A549 (cell line): ENCODE measurements around the gene SORBS1. TPM values are rescaled to one million over a fixed set of nuclear protein-coding genes. Genes with fewer than 3 reads are reported as not detected.
A peak's percentile ranks its signal among the peaks of the same experiment; 100 is the strongest.

Source experiments
- ATAC-seq, 2 experiments: fragments of 200-7000 bp in 1 of 2; fragments of >200 bp in 1 of 2; cut with Nextera tagmentation in 1 of 2; cut with Tn5 transposase in 1 of 2; 3 replicates each; pipeline versions ENCODE4 v1.8.0 to v1.9.1; 2018 to 2020; ENCODE audit warnings: mild to moderate bottlenecking in 1 of 2, moderate library complexity in 1 of 2
- CTCF ChIA-PET: fragments of 300-600 bp; sonication (Branson Sonifier 250); formaldehyde crosslinking; extraction: SDS; loops from one replicate; lab custom pipeline; 2021; ENCODE audit warnings: antibody characterized with exemption, inconsistent platforms; lab: Yijun Ruan, JAX
- POLR2A ChIA-PET: fragments of 350-600 bp; formaldehyde crosslinking; extraction: SDS; loops from one replicate; lab custom pipeline; 2021; ENCODE audit warnings: antibody characterized with exemption, inconsistent platforms; lab: Yijun Ruan, JAX
- DNase-seq, 2 experiments: peaks; one replicate each; pipeline versions ENCODE4 v3.0.0 to v3.0.0-alpha.2; 2011 to 2016; ENCODE audit warnings: low read depth in 1 of 2, low spot score in 1 of 2
- FAIRE-seq: peaks from 2 replicates; lab custom pipeline; 2011; peaks lifted over from hg19 to GRCh38; lab: Jason Lieb, UNC
- H3K27ac ChIP-seq, 2 experiments: fragments of >200 bp; sonication (Bioruptor Twin); formaldehyde crosslinking; 3 replicates each; pipeline ENCODE4 v1.5.1; 2016 to 2017
- H3K4me1 ChIP-seq: fragments of >200 bp; sonication (Bioruptor Twin); formaldehyde crosslinking; 3 replicates; pipeline ENCODE4 v1.6.1; 2016
- H3K4me2 ChIP-seq: fragments of >200 bp; sonication (Bioruptor Twin); formaldehyde crosslinking; 3 replicates; pipeline ENCODE4 v1.6.1; 2016
- H3K4me3 ChIP-seq: fragments of >200 bp; sonication (Bioruptor Twin); formaldehyde crosslinking; 3 replicates; pipeline ENCODE4 v1.5.1; 2016
- H3K9me3 ChIP-seq: fragments of >200 bp; sonication (Bioruptor Twin); formaldehyde crosslinking; 3 replicates; pipeline ENCODE4 v1.6.1; 2016
- BHLHE40 ChIP-seq: IDR thresholded peaks from 2 replicates; pipeline ENCODE4 v1.6.1; 2012; ENCODE audit warnings: low read depth, low read length, inconsistent platforms
- CHD4 ChIP-seq: fragments of 200-600 bp; sonication (generic); IDR thresholded peaks from 2 replicates; pipeline ENCODE4 v1.6.1; 2016; ENCODE audit warnings: antibody characterized with exemption, mild to moderate bottlenecking, borderline replicate concordance
- EHF ChIP-seq: fragments of 250-450 bp; sonication (Bioruptor Pico); IDR thresholded peaks from 2 replicates; pipeline ENCODE4 v1.5.0; 2020; ENCODE audit warnings: mild to moderate bottlenecking
- ESRRA ChIP-seq: fragments of 150-350 bp; IDR thresholded peaks from 2 replicates; pipeline ENCODE4 v1.6.1; 2014; ENCODE audit warnings: mild to moderate bottlenecking, low read length, borderline replicate concordance
- FOSB ChIP-seq: fragments of 250-450 bp; sonication (Bioruptor Pico); IDR thresholded peaks from 2 replicates; pipeline ENCODE4 v1.5.0; 2020; ENCODE audit warnings: mild to moderate bottlenecking, moderate library complexity
- FOSL2 ChIP-seq, 2 experiments: fragments of 450-650 bp in 1 of 2; fragments of >200 bp in 1 of 2; sonication (Bioruptor Twin) in 1 of 2; formaldehyde crosslinking; IDR thresholded peaks; 2 replicates each; pipeline versions ENCODE4 v1.5.0 to v1.6.1; 2016 to 2020; ENCODE audit warnings: mild to moderate bottlenecking in 1 of 2, moderate library complexity in 1 of 2
- FOXS1 ChIP-seq: fragments of 250-450 bp; sonication (Bioruptor Pico); IDR thresholded peaks from 2 replicates; pipeline ENCODE4 v1.5.0; 2020; ENCODE audit warnings: mild to moderate bottlenecking, moderate library complexity
- GATA3 ChIP-seq: IDR thresholded peaks from 2 replicates; pipeline ENCODE4 v1.6.1; 2012; ENCODE audit warnings: borderline replicate concordance
- HOXA7 ChIP-seq: fragments of 250-450 bp; sonication (Bioruptor Pico); IDR thresholded peaks from 2 replicates; pipeline ENCODE4 v1.5.0; 2020; ENCODE audit warnings: mild to moderate bottlenecking, moderate library complexity
- MAFK ChIP-seq: fragments of 450-650 bp; IDR thresholded peaks from 2 replicates; pipeline ENCODE4 v1.6.1; 2014; ENCODE audit not compliant: partially characterized antibody
- MYC ChIP-seq: IDR thresholded peaks from 2 replicates; pipeline ENCODE4 v1.6.1; 2012; ENCODE audit warnings: mild to moderate bottlenecking, inconsistent platforms, low read length, improper control_type of control experiment, borderline replicate concordance
- POLR2AphosphoS2 ChIP-seq: conservative IDR thresholded peaks from 2 replicates; pipeline ENCODE4 v1.6.1; 2012; ENCODE audit warnings: low read length, improper control_type of control experiment, inconsistent platforms
- RAD21 ChIP-seq, 2 experiments: fragments of >200 bp in 1 of 2; sonication (Bioruptor Twin) in 1 of 2; formaldehyde crosslinking in 1 of 2; IDR thresholded peaks in 1 of 2; conservative IDR thresholded peaks in 1 of 2; 2 replicates in 1 of 2; 3 replicates in 1 of 2; pipeline ENCODE4 v1.6.1; 2012 to 2018; ENCODE audit warnings: inconsistent platforms in 1 of 2
- RFX5 ChIP-seq: fragments of 450-650 bp; IDR thresholded peaks from 2 replicates; pipeline ENCODE4 v1.7.1; 2014; ENCODE audit warnings: antibody characterized with exemption, mild to moderate bottlenecking, moderate library complexity
- SMC3 ChIP-seq: fragments of >200 bp; sonication (Bioruptor Twin); formaldehyde crosslinking; IDR thresholded peaks from 3 replicates; pipeline ENCODE4 v1.6.1; 2018; ENCODE audit warnings: inconsistent platforms
- TP53 ChIP-seq: fragments of 250-450 bp; sonication (Bioruptor Pico); IDR thresholded peaks from 2 replicates; pipeline ENCODE4 v1.5.0; 2021; ENCODE audit warnings: mild to moderate bottlenecking, moderate library complexity
- ZNF302 ChIP-seq: fragments of 250-450 bp; sonication (Bioruptor Pico); IDR thresholded peaks from 2 replicates; pipeline ENCODE4 v1.9.0; 2021; ENCODE audit warnings: inconsistent platforms, mild to moderate bottlenecking, moderate library complexity
- ZSCAN20 ChIP-seq: fragments of 250-450 bp; sonication (Bioruptor Pico); IDR thresholded peaks from 2 replicates; pipeline ENCODE4 v1.8.0; 2022; ENCODE audit warnings: mild to moderate bottlenecking, moderate library complexity
- WGBS: methylation state at CpG from one replicate; pipeline ENCODE4 v1.1.6; 2017; ENCODE audit errors: missing lambda C conversion rate; 5-methylcytosine and 5-hydroxymethylcytosine counted together
- polyA plus RNA-seq, 4 experiments: library from polyadenylated mRNA; depleted of rRNA in 3 of 4; stranded (reverse); fragments of >200 nt; fragmentation: RNase III in 1 of 4; extraction: RNeasy Plus Mini Kit Qiagen cat#74134 plus additional on column Dnase treatment in 1 of 4; gene quantifications; 2 replicates in 3 of 4; 3 replicates in 1 of 4; pipeline ENCODE4 v1.2.3, GENCODE V29; 2011 to 2017
- TF ChIP-seq, protein P1 (sequence below): fragments of 450-650 bp; IDR thresholded peaks from 2 replicates; pipeline ENCODE4 v1.6.1; 2014; ENCODE audit warnings: antibody characterized with exemption
- TF ChIP-seq, protein P2 (sequence below): IDR thresholded peaks from 2 replicates; pipeline ENCODE4 v1.6.1; 2012; ENCODE audit warnings: low read depth, borderline replicate concordance
- TF ChIP-seq, protein P3 (sequence below): IDR thresholded peaks from 2 replicates; pipeline ENCODE4 v1.6.1; 2012
- TF ChIP-seq, protein P4 (sequence below): fragments of >200 bp; sonication (Bioruptor Twin); formaldehyde crosslinking; IDR thresholded peaks from 2 replicates; pipeline ENCODE4 v1.6.1; 2016
- TF ChIP-seq, protein P5 (sequence below): fragments of 200-600 bp; sonication (generic); IDR thresholded peaks from 2 replicates; pipeline ENCODE4 v1.6.1; 2016; ENCODE audit warnings: antibody characterized with exemption, mild to moderate bottlenecking, moderate library complexity

The SORBS1 gene
- polyA plus RNA-seq, 2 of the 4 experiments (the other 2 are of a cell fraction), result 0.39 to 0.80 TPM

DNA sequence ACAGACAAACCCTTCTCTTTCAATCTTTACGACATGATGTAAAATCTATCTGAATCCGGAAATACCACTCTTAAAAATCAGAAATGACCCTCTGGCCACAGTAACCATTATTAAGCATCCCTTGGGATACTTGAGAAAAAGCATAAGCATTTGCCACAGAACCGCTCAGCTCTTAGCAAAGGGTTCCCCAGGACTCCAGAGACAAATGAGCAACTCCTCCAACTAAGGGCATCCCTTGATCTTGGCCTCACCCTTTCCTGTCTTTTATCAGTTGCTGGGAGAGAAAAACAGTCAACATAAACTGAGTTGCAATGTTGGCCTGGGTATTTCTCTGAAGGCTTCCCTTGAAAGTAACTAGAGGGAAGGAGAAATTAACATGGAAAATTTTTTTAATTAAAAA, 273.9 kb downstream of the SORBS1 start:
- CTCF ChIA-PET, result interaction anchor here (1.0 to 3.3 kb wide), 7 partner anchors 13 to 104 kb away, joined by 3 to 17 read pairs (median 6); no protein-coding TSS in a partner anchor
- TF ChIP-seq ZNF302, result no peak
- TF ChIP-seq MYC, result no peak
- TF ChIP-seq MAFK, result no peak
- TF ChIP-seq, protein P1, sequence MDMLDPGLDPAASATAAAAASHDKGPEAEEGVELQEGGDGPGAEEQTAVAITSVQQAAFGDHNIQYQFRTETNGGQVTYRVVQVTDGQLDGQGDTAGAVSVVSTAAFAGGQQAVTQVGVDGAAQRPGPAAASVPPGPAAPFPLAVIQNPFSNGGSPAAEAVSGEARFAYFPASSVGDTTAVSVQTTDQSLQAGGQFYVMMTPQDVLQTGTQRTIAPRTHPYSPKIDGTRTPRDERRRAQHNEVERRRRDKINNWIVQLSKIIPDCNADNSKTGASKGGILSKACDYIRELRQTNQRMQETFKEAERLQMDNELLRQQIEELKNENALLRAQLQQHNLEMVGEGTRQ, result no peak
- no peak for TF ChIP-seq ZSCAN20 (CRISPR knock-in tag)
- TF ChIP-seq, protein P2, sequence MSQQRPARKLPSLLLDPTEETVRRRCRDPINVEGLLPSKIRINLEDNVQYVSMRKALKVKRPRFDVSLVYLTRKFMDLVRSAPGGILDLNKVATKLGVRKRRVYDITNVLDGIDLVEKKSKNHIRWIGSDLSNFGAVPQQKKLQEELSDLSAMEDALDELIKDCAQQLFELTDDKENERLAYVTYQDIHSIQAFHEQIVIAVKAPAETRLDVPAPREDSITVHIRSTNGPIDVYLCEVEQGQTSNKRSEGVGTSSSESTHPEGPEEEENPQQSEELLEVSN, result no peak
- TF ChIP-seq, protein P3, sequence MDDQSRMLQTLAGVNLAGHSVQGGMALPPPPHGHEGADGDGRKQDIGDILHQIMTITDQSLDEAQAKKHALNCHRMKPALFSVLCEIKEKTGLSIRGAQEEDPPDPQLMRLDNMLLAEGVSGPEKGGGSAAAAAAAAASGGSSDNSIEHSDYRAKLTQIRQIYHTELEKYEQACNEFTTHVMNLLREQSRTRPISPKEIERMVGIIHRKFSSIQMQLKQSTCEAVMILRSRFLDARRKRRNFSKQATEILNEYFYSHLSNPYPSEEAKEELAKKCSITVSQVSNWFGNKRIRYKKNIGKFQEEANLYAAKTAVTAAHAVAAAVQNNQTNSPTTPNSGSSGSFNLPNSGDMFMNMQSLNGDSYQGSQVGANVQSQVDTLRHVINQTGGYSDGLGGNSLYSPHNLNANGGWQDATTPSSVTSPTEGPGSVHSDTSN, result no peak
- TF ChIP-seq, protein P4, sequence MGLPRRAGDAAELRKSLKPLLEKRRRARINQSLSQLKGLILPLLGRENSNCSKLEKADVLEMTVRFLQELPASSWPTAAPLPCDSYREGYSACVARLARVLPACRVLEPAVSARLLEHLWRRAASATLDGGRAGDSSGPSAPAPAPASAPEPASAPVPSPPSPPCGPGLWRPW, result no peak
- no peak for TF ChIP-seq TP53 (CRISPR knock-in tag)
- no peak for TF ChIP-seq RFX5
- TF ChIP-seq GATA3, result no peak
- no peak for TF ChIP-seq POLR2AphosphoS2
- no peak for TF ChIP-seq FOXS1 (CRISPR knock-in tag)
- TF ChIP-seq ESRRA, result no peak
- no peak for TF ChIP-seq EHF
- TF ChIP-seq FOSB (CRISPR knock-in tag), result no peak
- TF ChIP-seq SMC3, result no peak
- TF ChIP-seq, protein P5, sequence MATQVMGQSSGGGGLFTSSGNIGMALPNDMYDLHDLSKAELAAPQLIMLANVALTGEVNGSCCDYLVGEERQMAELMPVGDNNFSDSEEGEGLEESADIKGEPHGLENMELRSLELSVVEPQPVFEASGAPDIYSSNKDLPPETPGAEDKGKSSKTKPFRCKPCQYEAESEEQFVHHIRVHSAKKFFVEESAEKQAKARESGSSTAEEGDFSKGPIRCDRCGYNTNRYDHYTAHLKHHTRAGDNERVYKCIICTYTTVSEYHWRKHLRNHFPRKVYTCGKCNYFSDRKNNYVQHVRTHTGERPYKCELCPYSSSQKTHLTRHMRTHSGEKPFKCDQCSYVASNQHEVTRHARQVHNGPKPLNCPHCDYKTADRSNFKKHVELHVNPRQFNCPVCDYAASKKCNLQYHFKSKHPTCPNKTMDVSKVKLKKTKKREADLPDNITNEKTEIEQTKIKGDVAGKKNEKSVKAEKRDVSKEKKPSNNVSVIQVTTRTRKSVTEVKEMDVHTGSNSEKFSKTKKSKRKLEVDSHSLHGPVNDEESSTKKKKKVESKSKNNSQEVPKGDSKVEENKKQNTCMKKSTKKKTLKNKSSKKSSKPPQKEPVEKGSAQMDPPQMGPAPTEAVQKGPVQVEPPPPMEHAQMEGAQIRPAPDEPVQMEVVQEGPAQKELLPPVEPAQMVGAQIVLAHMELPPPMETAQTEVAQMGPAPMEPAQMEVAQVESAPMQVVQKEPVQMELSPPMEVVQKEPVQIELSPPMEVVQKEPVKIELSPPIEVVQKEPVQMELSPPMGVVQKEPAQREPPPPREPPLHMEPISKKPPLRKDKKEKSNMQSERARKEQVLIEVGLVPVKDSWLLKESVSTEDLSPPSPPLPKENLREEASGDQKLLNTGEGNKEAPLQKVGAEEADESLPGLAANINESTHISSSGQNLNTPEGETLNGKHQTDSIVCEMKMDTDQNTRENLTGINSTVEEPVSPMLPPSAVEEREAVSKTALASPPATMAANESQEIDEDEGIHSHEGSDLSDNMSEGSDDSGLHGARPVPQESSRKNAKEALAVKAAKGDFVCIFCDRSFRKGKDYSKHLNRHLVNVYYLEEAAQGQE, result no peak
- TF ChIP-seq, all 56 proteins: peak for 0
- DNase-seq (no peak), ATAC-seq (no peak), FAIRE-seq (no peak)
- WGBS, result 64% methylated on average over 3 of the region's 3 CpGs
- no peaks in the 10 kb centered on the region for H3K9me3 ChIP-seq
- H3K27ac ChIP-seq, result peak overlapping the region in 1 of 2 experiments; percentile 4; a peak in 1 of 6 replicates
- H3K4me3 ChIP-seq, result no peak overlapping the region
- peaks cover 55% of the 10 kb centered on the region for H3K4me1 ChIP-seq
- peak overlapping the region; percentile 89; the same call in 1 of the 3 replicates for H3K4me2 ChIP-seq
- POLR2A ChIA-PET, result interaction anchor here (1.0 to 1.1 kb wide), 2 partner anchors 9 to 58 kb away, joined by 3 read pairs; no protein-coding TSS in a partner anchor

DNA sequence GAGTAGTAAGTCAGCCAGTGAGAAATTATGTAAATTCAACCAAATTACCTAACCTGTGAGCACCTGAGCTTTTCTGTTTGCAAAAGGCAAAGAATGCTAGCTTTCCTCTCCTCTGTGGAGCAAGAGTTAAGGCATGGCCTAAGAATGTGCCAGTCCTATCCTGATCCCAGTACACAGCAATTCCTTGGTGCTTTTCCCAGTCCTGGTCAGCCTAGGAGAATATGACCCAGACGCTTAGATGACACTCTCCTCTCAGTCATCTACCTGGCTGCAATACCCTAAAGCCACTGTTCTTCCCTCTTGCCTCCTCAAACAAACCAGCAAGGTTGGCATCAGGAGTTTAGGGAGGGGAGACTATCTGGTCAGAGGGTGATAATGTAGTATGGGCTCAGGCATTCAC, 274.5 kb downstream of the SORBS1 start:
- no peak for ATAC-seq
- TF ChIP-seq RAD21 (conservative IDR thresholded peaks at IDR 0.05 in 1 of 2, IDR thresholded peaks at IDR 0.05 in 1 of 2), result no peak
- TF ChIP-seq BHLHE40, result no peak
- TF ChIP-seq FOSL2 (IDR thresholded peaks at IDR 0.05), result no peak
- TF ChIP-seq FOSL2 (CRISPR knock-in tag; IDR thresholded peaks at IDR 0.05), result no peak
- TF ChIP-seq HOXA7 (CRISPR knock-in tag), result no peak
- TF ChIP-seq, protein P2, result no peak
- TF ChIP-seq CHD4, result no peak
- TF ChIP-seq, protein P1, result no peak
- TF ChIP-seq ESRRA, result no peak
- TF ChIP-seq, all 56 proteins: peak for 0
- CTCF ChIA-PET, result interaction anchor here (1.3 to 3.3 kb wide), 6 partner anchors 40 to 104 kb away, joined by 3 to 17 read pairs (median 7); no protein-coding TSS in a partner anchor
- Histone ChIP-seq H3K4me1 (peaks cover 61% of the 10 kb centered on the region), H3K4me2 (peak overlapping the region; percentile 89; the same call in 1 of the 3 replicates), H3K4me3 (no peak overlapping the region), H3K27ac (no peak overlapping the region), H3K9me3 (no peaks in the 10 kb centered on the region)
- POLR2A ChIA-PET, result no interaction called here
- 92% methylated on average over 1 of the region's 1 CpG for WGBS
- no peak for FAIRE-seq
- no peak for DNase-seq
